HG03045 (cell line): ENCODE measurements around the gene SERPIND1.

Experiments used
- ATAC-seq: cut with Tn5 transposase; IDR thresholded peaks from one replicate; pipeline ENCODE4 v1.9.1; 2021; ENCODE audit warnings: mild to moderate bottlenecking, moderate library complexity; ENCODE audit not compliant: unreplicated experiment

Gene SERPIND1

GRCh38 chr22:20771918-20772625, 1.8 kb upstream of the SERPIND1 start:
- no peak for ATAC-seq

- ATAC-seq: no peak
These were observed 969 bp downstream of the SERPIND1 start for GRCh38 chr22:20774882-20775281.

- ATAC-seq: no peak
These were observed 1.5 kb downstream of the SERPIND1 start for GRCh38 chr22:20775342-20775895.

GRCh38 chr22:20776624-20777405, 2.9 kb downstream of the SERPIND1 start:
- no peak for ATAC-seq

- ATAC-seq: no peak
These were observed 3.7 kb downstream of the SERPIND1 start for GRCh38 chr22:20777420-20778177.

- no peak for ATAC-seq
These were observed 5.3 kb downstream of the SERPIND1 start for GRCh38 chr22:20779014-20779817.

GRCh38 chr22:20779818-20780158, 5.9 kb downstream of the SERPIND1 start:
- ATAC-seq: no peak

GRCh38 chr22:20781272-20781990, 7.5 kb downstream of the SERPIND1 start:
- no peak for ATAC-seq

GRCh38 chr22:20782083-20782482, 8.2 kb downstream of the SERPIND1 start:
- ATAC-seq: no peak

GRCh38 chr22:20782596-20783299, 8.8 kb downstream of the SERPIND1 start:
- ATAC-seq: no peak

GRCh38 chr22:20783300-20783673, 9.4 kb downstream of the SERPIND1 start:
- ATAC-seq: no peak

- no peak for ATAC-seq
These were observed 10.2 kb downstream of the SERPIND1 start for GRCh38 chr22:20783844-20784723.

GRCh38 chr22:20785415-20785814, 11.5 kb downstream of the SERPIND1 start:
- ATAC-seq: no peak

- ATAC-seq: no peak
These were observed 12.1 kb downstream of the SERPIND1 start for GRCh38 chr22:20786048-20786447.

- no peak for ATAC-seq
These were observed 12.6 kb downstream of the SERPIND1 start for GRCh38 chr22:20786536-20786979.

- no peak for ATAC-seq
These were observed 13.3 kb downstream of the SERPIND1 start for GRCh38 chr22:20787223-20787622.

GRCh38 chr22:20787746-20788626, 14.1 kb downstream of the SERPIND1 start:
- no peak for ATAC-seq
